HepG2 (cell line): ENCODE measurements around the gene ST6GALNAC2. TPM values are rescaled to one million over a fixed set of nuclear protein-coding genes. Genes with fewer than 3 reads are reported as not detected.

Experiments used
- CBX5 ChIP-seq: sonication (generic); formaldehyde crosslinking; IDR thresholded peaks from 2 replicates; pipeline ENCODE4 v1.4.0; 2020; ENCODE audit warnings: missing genetic modification reagents, borderline replicate concordance
- EP300 ChIP-seq, 3 experiments: sonication (generic) in 1 of 3; formaldehyde crosslinking in 1 of 3; IDR thresholded peaks; 2 replicates each; pipeline versions ENCODE4 v1.5.1 to v1.6.1; 2011 to 2020; ENCODE audit warnings: low read depth in 2 of 3, low read length in 2 of 3, borderline replicate concordance in 1 of 3, improper control_type of control experiment in 1 of 3, mild to moderate bottlenecking in 1 of 3, missing genetic modification reagents in 1 of 3, moderate library complexity in 1 of 3
- HCFC1 ChIP-seq: fragments of 150-350 bp; IDR thresholded peaks from 2 replicates; pipeline ENCODE4 v1.6.1; 2014; ENCODE audit warnings: low read depth, low read length
- HHEX ChIP-seq: IDR thresholded peaks from 2 replicates; pipeline ENCODE4 v1.6.1; 2016; ENCODE audit warnings: control low read depth
- HMG20B ChIP-seq: conservative IDR thresholded peaks from 2 replicates; pipeline ENCODE4 v1.6.1; 2016; ENCODE audit warnings: missing genetic modification reagents, missing compliant biosample characterization
- MAF1 ChIP-seq: sonication (generic); formaldehyde crosslinking; IDR thresholded peaks from 2 replicates; pipeline ENCODE4 v1.5.0; 2020; ENCODE audit warnings: missing genetic modification reagents, borderline replicate concordance
- PHF8 ChIP-seq: sonication (generic); formaldehyde crosslinking; IDR thresholded peaks from 2 replicates; pipeline ENCODE4 v1.5.0; 2020; ENCODE audit warnings: missing genetic modification reagents
- REPIN1 ChIP-seq: sonication (generic); formaldehyde crosslinking; IDR thresholded peaks from 2 replicates; pipeline ENCODE4 v1.8.0; 2022; ENCODE audit warnings: missing genetic modification reagents, low read depth, mild to moderate bottlenecking, borderline replicate concordance
- SAP130 ChIP-seq: IDR thresholded peaks from 2 replicates; pipeline ENCODE4 v1.6.1; 2016; ENCODE audit warnings: low read depth
- SIX4 ChIP-seq: sonication (generic); formaldehyde crosslinking; IDR thresholded peaks from 2 replicates; pipeline ENCODE4 v1.4.0; 2020; ENCODE audit warnings: missing genetic modification reagents
- SMC3 ChIP-seq: IDR thresholded peaks from 2 replicates; pipeline ENCODE4 v1.6.1; 2011; ENCODE audit warnings: low read length, improper control_type of control experiment
- ZBTB3 ChIP-seq: sonication (generic); formaldehyde crosslinking; IDR thresholded peaks from 2 replicates; pipeline ENCODE4 v1.4.0; 2020; ENCODE audit warnings: low read depth, mild to moderate bottlenecking, moderate library complexity, missing genetic modification reagents, borderline replicate concordance
- ZNF724P ChIP-seq: sonication (generic); formaldehyde crosslinking; IDR thresholded peaks from 2 replicates; pipeline ENCODE4 v1.8.0; 2022; ENCODE audit warnings: missing genetic modification reagents, borderline replicate concordance
- polyA plus RNA-seq, 8 experiments: library from polyadenylated mRNA; depleted of rRNA in 3 of 8; stranded (reverse) in 7 of 8; unstranded in 1 of 8; fragments of >200 nt; fragmentation: Illumina TruSeq in 4 of 8; extraction: Trizol in 4 of 8; gene quantifications; 2 replicates each; pipeline versions ENCODE4 v1.2.1 to v1.2.3, GENCODE V29; 2011 to 2016; ENCODE audit warnings: low read depth in 4 of 8, missing spikeins in 1 of 8, mixed read lengths in 1 of 8; ENCODE audit not compliant: insufficient read depth in 1 of 8
- total RNA-seq, 5 experiments: library from RNA; depleted of rRNA; stranded (reverse); fragments of >200 nt; fragmentation: Illumina TruSeq; extraction: Trizol; gene quantifications; 2 replicates each; pipeline ENCODE4 v1.2.3, GENCODE V29; 2016; ENCODE audit warnings: low read depth in 1 of 5
- TF ChIP-seq, protein P1 (sequence below): sonication (generic); formaldehyde crosslinking; conservative IDR thresholded peaks from 2 replicates; pipeline ENCODE4 v1.4.0; 2020; ENCODE audit warnings: missing genetic modification reagents
- TF ChIP-seq, protein P2 (sequence below): sonication (generic); formaldehyde crosslinking; IDR thresholded peaks from 2 replicates; pipeline ENCODE4 v1.4.0; 2020; ENCODE audit warnings: mild to moderate bottlenecking, missing genetic modification reagents
- TF ChIP-seq, protein P3 (sequence below): IDR thresholded peaks from 2 replicates; pipeline ENCODE4 v1.6.1; 2016; ENCODE audit warnings: low read depth, borderline replicate concordance

ST6GALNAC2 gene
- total and polyA plus RNA-seq, 2 of the 13 experiments (the other 11 are each of a cell fraction or from before 2014, with no cell fraction given) = 0.12 to 0.49 TPM

DNA sequence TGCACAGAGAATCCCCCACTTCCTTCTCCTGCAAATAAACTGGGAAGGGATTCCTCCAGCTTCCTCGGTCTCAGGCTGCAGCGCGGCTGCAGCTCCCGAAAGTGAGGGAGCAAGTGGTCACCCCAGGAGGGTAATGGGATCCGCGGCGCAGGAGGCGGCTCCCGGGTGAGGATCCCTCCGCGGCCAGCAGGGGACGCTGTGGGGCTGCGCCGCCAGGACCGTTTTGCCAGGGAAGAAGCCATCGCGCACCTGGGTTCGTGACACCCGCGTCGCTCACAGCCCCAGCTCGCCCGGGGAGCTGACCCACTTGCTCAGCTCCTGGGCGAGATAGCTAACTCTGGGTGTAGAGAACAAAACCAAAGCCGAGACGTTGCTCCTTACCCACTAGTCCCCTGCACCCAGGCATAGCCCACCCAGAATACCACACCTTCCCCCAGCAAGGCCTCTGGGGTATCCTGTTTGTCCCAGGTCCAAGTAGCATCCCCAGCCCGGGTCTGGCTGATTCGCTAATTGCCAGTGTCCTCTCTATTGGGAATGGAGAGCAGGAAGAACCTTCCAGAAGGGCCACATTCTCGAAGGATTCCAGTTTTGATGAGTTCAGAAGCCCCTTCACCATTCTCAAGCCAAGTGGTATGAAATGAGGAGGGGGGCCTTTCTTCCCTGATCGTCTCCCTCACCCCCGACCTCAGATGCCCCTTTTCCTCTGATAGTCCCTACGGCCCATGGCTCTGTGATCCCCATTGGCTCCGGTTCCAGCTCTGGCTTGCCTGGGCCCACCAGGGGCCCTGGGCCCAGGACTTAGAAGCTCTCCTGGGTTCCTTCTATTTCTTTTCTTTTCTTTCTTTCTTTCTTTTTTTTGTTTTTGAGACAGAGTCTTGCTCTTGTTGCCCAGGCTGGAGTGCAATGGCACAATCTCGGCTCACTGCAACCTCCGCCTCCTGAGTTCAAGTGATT, 62.3 kb downstream of the ST6GALNAC2 start (continued):
- TF ChIP-seq EP300 (IDR thresholded peaks at IDR 0.05; ENCODE audit: low read depth in 2 of 2, low read length in 2 of 2) (no peak; a peak in 1 of 4 replicates), EP300 (CRISPR knock-in tag; IDR thresholded peaks at IDR 0.05; ENCODE audit: borderline replicate concordance) (peak; percentile 45; the same call in 1 of the 2 replicates), ZBTB3 (CRISPR knock-in tag) (no peak), ZNF724P (CRISPR knock-in tag) (0 out of 2 replicates have a peak, but pooled peaks have one; percentile 45), PHF8 (CRISPR knock-in tag) (peak; percentile 48; the same call in 1 of the 2 replicates), REPIN1 (CRISPR knock-in tag) (peak; percentile 85; the same call in 1 of the 2 replicates), CBX5 (CRISPR knock-in tag) (peak; percentile 81; the same call in 1 of the 2 replicates), SMC3 (peak; percentile 83; the same call in 1 of the 2 replicates), SAP130 (CRISPR knock-in tag) (peak; percentile 58), HHEX (CRISPR knock-in tag) (no peak), MAF1 (0 out of 2 replicates have a peak, but pooled peaks have one; percentile 23), HMG20B (CRISPR knock-in tag) (no peak; the same call in 1 of the 2 replicates), HCFC1 (peak; percentile 8; the same call in 1 of the 2 replicates), SIX4 (peak; percentile 44; the same call in 1 of the 2 replicates)
- TF ChIP-seq, protein P1, sequence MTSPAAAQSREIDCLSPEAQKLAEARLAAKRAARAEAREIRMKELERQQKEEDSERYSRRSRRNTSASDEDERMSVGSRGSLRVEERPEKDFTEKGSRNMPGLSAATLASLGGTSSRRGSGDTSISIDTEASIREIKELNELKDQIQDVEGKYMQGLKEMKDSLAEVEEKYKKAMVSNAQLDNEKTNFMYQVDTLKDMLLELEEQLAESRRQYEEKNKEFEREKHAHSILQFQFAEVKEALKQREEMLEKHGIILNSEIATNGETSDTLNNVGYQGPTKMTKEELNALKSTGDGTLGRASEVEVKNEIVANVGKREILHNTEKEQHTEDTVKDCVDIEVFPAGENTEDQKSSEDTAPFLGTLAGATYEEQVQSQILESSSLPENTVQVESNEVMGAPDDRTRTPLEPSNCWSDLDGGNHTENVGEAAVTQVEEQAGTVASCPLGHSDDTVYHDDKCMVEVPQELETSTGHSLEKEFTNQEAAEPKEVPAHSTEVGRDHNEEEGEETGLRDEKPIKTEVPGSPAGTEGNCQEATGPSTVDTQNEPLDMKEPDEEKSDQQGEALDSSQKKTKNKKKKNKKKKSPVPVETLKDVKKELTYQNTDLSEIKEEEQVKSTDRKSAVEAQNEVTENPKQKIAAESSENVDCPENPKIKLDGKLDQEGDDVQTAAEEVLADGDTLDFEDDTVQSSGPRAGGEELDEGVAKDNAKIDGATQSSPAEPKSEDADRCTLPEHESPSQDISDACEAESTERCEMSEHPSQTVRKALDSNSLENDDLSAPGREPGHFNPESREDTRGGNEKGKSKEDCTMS (CRISPR knock-in tag) = no peak; the same call in 1 of the 2 replicates
- TF ChIP-seq, protein P2, sequence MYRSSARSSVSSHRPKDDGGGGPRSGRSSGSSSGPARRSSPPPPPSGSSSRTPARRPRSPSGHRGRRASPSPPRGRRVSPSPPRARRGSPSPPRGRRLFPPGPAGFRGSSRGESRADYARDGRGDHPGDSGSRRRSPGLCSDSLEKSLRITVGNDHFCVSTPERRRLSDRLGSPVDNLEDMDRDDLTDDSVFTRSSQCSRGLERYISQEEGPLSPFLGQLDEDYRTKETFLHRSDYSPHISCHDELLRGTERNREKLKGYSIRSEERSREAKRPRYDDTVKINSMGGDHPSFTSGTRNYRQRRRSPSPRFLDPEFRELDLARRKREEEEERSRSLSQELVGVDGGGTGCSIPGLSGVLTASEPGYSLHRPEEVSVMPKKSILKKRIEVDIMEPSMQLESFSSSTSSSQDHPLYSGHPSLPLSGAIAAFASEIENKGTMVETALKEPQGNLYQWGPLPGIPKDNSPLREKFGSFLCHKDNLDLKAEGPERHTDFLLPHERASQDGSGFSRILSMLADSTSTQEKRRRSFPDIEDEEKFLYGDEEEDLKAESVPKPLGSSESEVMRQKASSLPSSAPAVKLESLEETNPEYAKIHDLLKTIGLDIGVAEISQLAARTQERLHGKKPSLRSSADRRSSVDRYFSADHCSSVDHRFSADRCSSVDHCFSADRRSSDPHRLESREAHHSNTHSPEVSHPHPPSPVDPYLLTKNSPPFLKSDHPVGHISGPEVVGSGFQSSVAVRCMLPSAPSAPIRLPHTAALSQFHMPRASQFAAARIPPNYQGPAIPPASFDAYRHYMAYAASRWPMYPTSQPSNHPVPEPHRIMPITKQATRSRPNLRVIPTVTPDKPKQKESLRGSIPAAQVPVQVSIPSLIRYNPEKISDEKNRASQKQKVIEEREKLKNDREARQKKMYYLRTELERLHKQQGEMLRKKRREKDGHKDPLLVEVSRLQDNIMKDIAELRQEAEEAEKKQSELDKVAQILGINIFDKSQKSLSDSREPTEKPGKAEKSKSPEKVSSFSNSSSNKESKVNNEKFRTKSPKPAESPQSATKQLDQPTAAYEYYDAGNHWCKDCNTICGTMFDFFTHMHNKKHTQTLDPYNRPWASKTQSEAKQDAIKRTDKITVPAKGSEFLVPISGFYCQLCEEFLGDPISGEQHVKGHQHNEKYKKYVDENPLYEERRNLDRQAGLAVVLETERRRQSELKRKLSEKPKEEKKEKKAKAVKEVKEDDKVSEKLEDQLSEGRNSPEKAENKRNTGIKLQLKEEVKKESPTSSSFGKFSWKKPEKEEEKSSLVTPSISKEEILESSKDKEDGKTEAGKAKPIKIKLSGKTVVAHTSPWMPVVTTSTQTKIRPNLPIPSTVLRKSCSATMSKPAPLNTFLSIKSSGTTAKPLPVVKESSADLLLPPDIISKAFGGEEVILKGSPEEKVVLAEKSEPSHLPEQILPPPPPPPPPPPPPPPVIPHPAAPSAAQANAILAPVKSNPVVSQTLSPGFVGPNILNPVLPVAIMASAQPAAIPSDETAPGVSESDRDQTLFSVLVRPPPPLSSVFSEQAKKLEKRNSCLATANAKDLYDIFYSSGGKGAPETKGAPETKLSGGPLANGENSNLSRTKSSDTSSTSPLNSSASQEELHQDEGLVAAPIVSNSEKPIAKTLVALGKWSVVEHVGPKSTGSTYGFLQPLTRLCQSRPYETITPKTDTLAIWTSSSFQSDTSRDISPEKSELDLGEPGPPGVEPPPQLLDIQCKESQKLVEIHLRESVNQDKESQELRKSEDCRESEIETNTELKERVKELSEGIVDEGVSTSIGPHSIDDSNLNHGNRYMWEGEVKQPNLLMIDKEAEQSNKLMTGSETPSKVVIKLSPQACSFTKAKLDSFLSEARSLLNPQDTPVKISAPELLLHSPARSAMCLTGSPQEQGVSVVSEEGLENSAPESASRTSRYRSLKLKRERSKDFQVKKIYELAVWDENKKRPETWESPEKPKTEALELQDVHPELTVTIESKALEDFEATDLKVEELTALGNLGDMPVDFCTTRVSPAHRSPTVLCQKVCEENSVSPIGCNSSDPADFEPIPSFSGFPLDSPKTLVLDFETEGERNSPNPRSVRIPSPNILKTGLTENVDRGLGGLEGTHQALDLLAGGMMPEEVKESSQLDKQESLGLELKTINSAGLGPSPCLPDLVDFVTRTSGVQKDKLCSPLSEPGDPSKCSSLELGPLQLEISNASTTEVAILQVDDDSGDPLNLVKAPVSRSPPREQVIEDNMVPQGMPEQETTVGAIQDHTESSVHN (CRISPR knock-in tag) = 0 out of 2 replicates have a peak, but pooled peaks have one; percentile 48
- TF ChIP-seq, protein P3, sequence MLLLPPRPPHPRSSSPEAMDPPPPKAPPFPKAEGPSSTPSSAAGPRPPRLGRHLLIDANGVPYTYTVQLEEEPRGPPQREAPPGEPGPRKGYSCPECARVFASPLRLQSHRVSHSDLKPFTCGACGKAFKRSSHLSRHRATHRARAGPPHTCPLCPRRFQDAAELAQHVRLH (CRISPR knock-in tag) = peak; percentile 72; the same call in 1 of the 2 replicates
